BE2C (cell line): ENCODE data around the gene MT1F. TPM values are rescaled to one million over a fixed set of nuclear protein-coding genes. Genes with fewer than 3 reads are reported as not detected.
A peak's percentile ranks its signal among the peaks of the same experiment; 100 is the strongest.

Source experiments
- DNase-seq: peaks from one replicate; pipeline ENCODE4 v3.0.0-alpha.2; 2020
- H3K27me3 ChIP-seq: fragments of 250-450 bp; sonication (Bioruptor Pico); 2 replicates; pipeline ENCODE4 v1.5.1; 2020; ENCODE audit warnings: mild to moderate bottlenecking
- H3K36me3 ChIP-seq: fragments of 250-450 bp; sonication (Bioruptor Pico); 2 replicates; pipeline ENCODE4 v1.5.1; 2020; ENCODE audit warnings: mild to moderate bottlenecking
- H3K4me1 ChIP-seq: fragments of 250-450 bp; sonication (Bioruptor Pico); 2 replicates; pipeline ENCODE4 v1.5.1; 2020
- H3K4me3 ChIP-seq: 2 replicates; pipeline ENCODE4 v1.5.1; 2011; ENCODE audit warnings: low read depth, low read length
- H3K9me3 ChIP-seq: fragments of 250-450 bp; sonication (Bioruptor Pico); 2 replicates; pipeline ENCODE4 v1.5.1; 2020
- polyA plus RNA-seq: library from polyadenylated mRNA; unstranded; fragments of >200 nt; gene quantifications from one replicate; pipeline ENCODE4 v1.2.1, GENCODE V29; 2012; ENCODE audit warnings: low read depth, missing spikeins; ENCODE audit not compliant: insufficient read length, insufficient read depth
- TF ChIP-seq, protein P1 (sequence below): IDR thresholded peaks from 2 replicates; pipeline ENCODE4 v1.5.1; 2012; ENCODE audit warnings: mild to moderate bottlenecking, low read depth, low read length

The MT1F gene
- not detected for polyA plus RNA-seq

DNA sequence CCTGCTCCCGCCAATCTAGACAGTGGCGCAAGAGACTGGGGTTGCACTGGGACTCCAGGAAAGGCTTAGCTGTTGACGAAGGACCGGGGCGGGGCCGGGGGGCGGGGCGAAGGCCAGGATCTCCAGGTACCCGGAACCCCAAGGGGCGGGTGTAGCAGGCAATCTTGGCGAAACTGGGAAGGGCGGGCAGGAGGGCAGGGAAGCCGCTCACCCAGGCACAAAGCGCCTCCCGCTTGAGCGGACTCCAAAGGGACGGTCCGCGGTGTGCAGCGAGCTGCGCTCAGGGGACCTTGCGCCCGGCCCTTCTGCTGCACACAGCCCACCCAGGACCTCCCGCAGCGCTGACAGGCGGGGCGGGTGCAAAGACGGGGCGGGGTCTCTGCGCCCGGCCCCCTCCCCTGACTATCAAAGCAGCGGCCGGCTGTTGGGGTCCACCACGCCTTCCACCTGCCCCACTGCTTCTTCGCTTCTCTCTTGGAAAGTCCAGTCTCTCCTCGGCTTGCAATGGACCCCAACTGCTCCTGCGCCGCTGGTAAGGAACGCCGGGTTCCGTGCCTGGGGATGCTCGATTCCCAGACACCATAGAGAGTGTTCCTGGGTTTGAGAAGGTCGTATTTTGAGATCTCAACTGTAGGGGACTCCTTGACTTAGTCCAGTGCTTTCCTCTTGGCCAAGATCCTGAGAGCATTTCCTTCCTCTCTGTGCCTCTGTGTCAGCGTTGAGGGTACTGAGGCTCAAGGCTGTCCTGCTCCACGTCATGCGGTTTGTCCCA, at the start of gene MT1F:
TSS of gene MT1F (plus strand) at position 405 of the 772 bp plus-strand sequence. CDS start at position 505, 100 bp downstream.
- Histone ChIP-seq H3K9me3 (no peaks in the 10 kb centered on the region), H3K36me3 (no peaks in the 10 kb centered on the region), H3K4me1 (no peaks in the 10 kb centered on the region), H3K4me3 (peak within 1 kb of the TSS; percentile 38), H3K27me3 (peaks cover 52% of the 10 kb centered on the region)
- TF ChIP-seq, protein P1, sequence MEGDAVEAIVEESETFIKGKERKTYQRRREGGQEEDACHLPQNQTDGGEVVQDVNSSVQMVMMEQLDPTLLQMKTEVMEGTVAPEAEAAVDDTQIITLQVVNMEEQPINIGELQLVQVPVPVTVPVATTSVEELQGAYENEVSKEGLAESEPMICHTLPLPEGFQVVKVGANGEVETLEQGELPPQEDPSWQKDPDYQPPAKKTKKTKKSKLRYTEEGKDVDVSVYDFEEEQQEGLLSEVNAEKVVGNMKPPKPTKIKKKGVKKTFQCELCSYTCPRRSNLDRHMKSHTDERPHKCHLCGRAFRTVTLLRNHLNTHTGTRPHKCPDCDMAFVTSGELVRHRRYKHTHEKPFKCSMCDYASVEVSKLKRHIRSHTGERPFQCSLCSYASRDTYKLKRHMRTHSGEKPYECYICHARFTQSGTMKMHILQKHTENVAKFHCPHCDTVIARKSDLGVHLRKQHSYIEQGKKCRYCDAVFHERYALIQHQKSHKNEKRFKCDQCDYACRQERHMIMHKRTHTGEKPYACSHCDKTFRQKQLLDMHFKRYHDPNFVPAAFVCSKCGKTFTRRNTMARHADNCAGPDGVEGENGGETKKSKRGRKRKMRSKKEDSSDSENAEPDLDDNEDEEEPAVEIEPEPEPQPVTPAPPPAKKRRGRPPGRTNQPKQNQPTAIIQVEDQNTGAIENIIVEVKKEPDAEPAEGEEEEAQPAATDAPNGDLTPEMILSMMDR = no peak
- peak; percentile 40 for DNase-seq

DNA sequence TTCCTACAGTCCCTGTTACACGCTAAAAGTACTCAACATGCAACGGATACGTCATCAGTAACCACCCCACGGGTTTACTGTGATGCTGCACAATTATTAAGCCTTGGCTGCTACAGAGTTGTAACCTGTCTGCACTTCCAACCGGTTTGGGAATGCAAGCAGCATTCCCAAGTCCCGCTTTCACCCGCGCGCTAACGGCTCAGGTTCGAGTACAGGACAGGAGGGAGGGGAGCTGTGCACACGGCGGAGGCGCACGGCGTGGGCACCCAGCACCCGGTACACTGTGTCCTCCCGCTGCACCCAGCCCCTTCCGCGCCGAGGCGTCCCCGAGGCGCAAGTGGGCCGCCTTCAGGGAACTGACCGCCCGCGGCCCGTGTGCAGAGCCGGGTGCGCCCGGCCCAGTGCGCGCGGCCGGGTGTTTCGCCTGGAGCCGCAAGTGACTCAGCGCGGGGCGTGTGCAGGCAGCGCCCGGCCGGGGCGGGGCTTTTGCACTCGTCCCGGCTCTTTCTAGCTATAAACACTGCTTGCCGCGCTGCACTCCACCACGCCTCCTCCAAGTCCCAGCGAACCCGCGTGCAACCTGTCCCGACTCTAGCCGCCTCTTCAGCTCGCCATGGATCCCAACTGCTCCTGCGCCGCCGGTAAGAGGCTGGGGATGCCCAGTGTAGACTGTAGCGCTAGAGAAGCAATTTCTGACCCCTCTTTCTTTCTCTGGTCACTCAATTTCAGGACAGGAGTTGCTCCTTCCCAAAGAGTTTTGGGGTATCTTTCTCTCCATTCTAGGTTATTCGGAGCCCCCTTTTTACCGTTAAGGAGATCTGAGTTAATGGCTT, 49.5 kb upstream of the MT1F start, which contains the start of gene MT2A:
TSS of gene MT2A (plus strand) at position 542 of the 833 bp plus-strand sequence. CDS start at position 614, 72 bp downstream.
- H3K4me3 ChIP-seq = peak within 1 kb of the TSS; percentile 63
- no peaks in the 10 kb centered on the region for H3K9me3 ChIP-seq
- peaks cover 3% of the 10 kb centered on the region; the same call in 1 of the 2 replicates for H3K4me1 ChIP-seq
- H3K36me3 ChIP-seq = no peaks in the 10 kb centered on the region
- TF ChIP-seq, protein P1 = no peak
- peak; percentile 96 for DNase-seq
- H3K27me3 ChIP-seq = no peaks in the 10 kb centered on the region

DNA sequence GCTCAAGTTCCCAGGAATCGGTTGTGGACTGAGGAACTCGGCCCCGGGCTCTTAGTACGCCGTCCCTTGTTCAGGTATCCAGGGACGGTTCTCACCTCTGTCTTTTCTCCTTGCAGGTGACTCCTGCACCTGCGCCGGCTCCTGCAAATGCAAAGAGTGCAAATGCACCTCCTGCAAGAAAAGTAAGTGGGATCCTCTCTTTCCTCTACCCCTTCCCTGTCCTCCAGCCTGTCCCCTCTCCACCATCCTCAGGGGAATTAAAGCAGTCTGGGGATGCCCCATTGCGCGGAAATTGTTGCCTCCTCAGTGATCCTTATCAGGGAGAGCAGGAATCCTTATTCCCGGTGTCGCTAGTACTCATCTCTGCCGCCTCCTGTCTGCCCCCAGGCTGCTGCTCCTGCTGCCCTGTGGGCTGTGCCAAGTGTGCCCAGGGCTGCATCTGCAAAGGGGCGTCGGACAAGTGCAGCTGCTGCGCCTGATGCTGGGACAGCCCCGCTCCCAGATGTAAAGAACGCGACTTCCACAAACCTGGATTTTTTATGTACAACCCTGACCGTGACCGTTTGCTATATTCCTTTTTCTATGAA, 48.8 kb upstream of the MT1F start:
- no peak for DNase-seq
- H3K36me3 ChIP-seq = no peaks in the 10 kb centered on the region
- no peaks in the 10 kb centered on the region for H3K9me3 ChIP-seq
- H3K4me1 ChIP-seq = peaks cover 3% of the 10 kb centered on the region; the same call in 1 of the 2 replicates
- TF ChIP-seq, protein P1 = no peak
- H3K4me3 ChIP-seq = peak overlapping the region; percentile 63
- H3K27me3 ChIP-seq = no peaks in the 10 kb centered on the region

DNA sequence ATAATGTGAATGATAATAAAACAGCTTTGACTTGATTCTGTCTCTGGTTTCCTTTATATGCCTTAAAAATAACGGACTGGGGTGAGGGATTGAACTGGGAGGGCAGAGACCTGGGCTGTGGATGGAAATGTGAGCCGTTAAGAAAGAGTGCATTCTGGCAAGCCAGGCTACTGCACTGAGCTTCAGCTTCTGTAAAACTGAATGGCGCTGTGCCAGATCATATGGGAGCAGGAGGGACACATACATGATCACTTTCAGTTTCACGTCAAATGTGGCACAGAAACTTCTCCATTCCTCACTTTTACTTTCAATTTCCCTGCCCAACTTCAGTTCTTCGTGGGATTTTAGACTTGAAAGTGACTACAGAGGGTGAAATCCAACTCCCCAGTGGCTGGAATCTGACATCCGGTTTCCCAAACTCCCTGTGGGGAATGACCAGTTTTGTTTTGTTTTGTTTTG, 48.3 kb upstream of the MT1F start:
- DNase-seq = peak; percentile 64
- Histone ChIP-seq H3K9me3 (no peaks in the 10 kb centered on the region), H3K36me3 (no peaks in the 10 kb centered on the region), H3K4me1 (peaks cover 3% of the 10 kb centered on the region; the same call in 1 of the 2 replicates), H3K4me3 (peak overlapping the region; percentile 63), H3K27me3 (no peaks in the 10 kb centered on the region)
- TF ChIP-seq, protein P1 = no peak

DNA sequence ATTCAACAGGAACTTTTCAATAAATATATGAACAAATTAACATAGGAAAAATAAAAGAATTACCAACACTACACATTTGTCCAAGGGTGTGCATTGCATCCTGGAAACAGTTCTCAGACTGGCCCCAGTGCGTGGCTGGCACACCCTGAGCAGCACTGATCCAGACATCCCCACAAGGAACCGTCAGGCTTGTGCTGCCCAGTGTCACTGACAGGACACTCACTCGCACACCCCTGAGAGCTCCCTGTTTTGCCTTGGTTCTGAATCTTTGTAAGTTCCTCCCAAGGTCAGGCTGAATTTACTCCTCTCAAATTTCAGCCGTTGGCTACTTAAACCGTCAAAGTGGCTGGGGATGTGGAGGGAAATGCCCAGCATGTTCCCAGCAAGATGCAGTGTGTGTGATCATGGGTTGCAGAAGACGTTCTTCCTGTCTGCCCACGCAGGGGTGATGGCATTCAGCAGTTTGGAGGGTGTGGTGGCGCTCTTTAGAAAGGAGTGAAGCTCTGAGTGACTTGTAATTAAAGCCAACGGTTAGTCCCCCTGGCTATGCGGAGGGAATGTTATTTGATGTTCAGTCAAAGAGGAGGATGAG, 47.6 kb upstream of the MT1F start:
- Histone ChIP-seq H3K27me3 (no peaks in the 10 kb centered on the region), H3K4me1 (peaks cover 3% of the 10 kb centered on the region; the same call in 1 of the 2 replicates), H3K9me3 (no peaks in the 10 kb centered on the region), H3K4me3 (no peak overlapping the region; the same call in 1 of the 2 replicates), H3K36me3 (no peaks in the 10 kb centered on the region)
- no peak for DNase-seq
- TF ChIP-seq, protein P1 = no peak
